HepG2 (cell line): Measurements from ENCODE around the gene CDH13. TPM values are rescaled to one million over a fixed set of nuclear protein-coding genes. Genes with fewer than 3 reads are reported as not detected.

ENCODE experiments used
- ATAC-seq: fragments of 200-7000 bp; cut with Tn5 transposase; 3 replicates; pipeline ENCODE4 v1.9.1; 2020; ENCODE audit warnings: mild to moderate bottlenecking, moderate library complexity
- BruUV-seq: library from RNA; stranded (reverse); fragments of 400-500 nt; replicated peaks from 2 replicates; lab custom pipeline; 2021; lab: Mats Ljungman, UMichigan
- CTCF ChIA-PET: fragments of 300-600 bp; formaldehyde crosslinking; extraction: SDS; loops from one replicate; lab custom pipeline; 2021; ENCODE audit warnings: low total read pairs, inconsistent platforms, low intra/inter-chr PET ratio; lab: Yijun Ruan, JAX
- POLR2A ChIA-PET: fragments of 350-600 bp; sonication (Branson Sonifier 250); formaldehyde crosslinking; loops from one replicate; lab custom pipeline; 2020; ENCODE audit warnings: antibody characterized with exemption, inconsistent platforms; lab: Yijun Ruan, JAX
- DNase-seq: peaks from one replicate; pipeline ENCODE4 v3.0.0-alpha.2; 2015; ENCODE audit warnings: low spot score
- FAIRE-seq: peaks from 3 replicates; lab custom pipeline; 2011; peaks lifted over from hg19 to GRCh38; lab: Jason Lieb, UNC
- H2AFZ ChIP-seq: one replicate; pipeline ENCODE4 v1.6.1; 2011; ENCODE audit warnings: low read length, inconsistent platforms
- H3K27ac ChIP-seq: fragments of 300-600 bp; 3 replicates; pipeline ENCODE4 v1.8.0; 2011; ENCODE audit warnings: mixed run types, mild to moderate bottlenecking, mixed read lengths, low read length, inconsistent platforms; ENCODE audit not compliant: insufficient read depth; ENCODE audit errors: extremely low read length
- H3K27me3 ChIP-seq, 2 experiments: fragments of 200-600 bp in 1 of 2; 2 replicates in 1 of 2; 3 replicates in 1 of 2; pipeline versions ENCODE4 v1.6.0 to v1.8.0; 2011; ENCODE audit warnings: low read length in 2 of 2, mild to moderate bottlenecking in 2 of 2, moderate library complexity in 2 of 2, inconsistent platforms in 1 of 2; ENCODE audit not compliant: insufficient read depth in 2 of 2, control insufficient read depth in 1 of 2
- H3K36me3 ChIP-seq, 2 experiments: fragments of 200-600 bp in 1 of 2; replicated peaks in 1 of 2; 2 replicates in 1 of 2; 3 replicates in 1 of 2; pipeline versions ENCODE4 v1.5.1 to v1.8.0; 2011; ENCODE audit warnings: low read length in 2 of 2, inconsistent platforms in 1 of 2; ENCODE audit not compliant: insufficient read depth in 2 of 2, control insufficient read depth in 1 of 2
- H3K4me1 ChIP-seq: 2 replicates; pipeline ENCODE4 v1.5.1; 2012; ENCODE audit warnings: low read length, inconsistent platforms; ENCODE audit not compliant: insufficient read depth
- H3K4me2 ChIP-seq: 2 replicates; pipeline ENCODE4 v1.6.0; 2011; ENCODE audit warnings: low read depth, low read length, inconsistent platforms
- H3K4me3 ChIP-seq, 3 experiments: fragments of 200-600 bp in 1 of 3; sonication (generic), shearing (Covaris generic) in 1 of 3; replicated peaks in 1 of 3; 2 replicates each; pipeline ENCODE4 v1.5.1; 2011 to 2016; ENCODE audit warnings: low read length in 3 of 3, inconsistent platforms in 2 of 3, low read depth in 2 of 3, mild to moderate bottlenecking in 2 of 3, control low read depth in 1 of 3, mixed read lengths in 1 of 3; ENCODE audit not compliant: insufficient read depth in 1 of 3
- H3K79me2 ChIP-seq: one replicate; pipeline ENCODE4 v1.6.1; 2011; ENCODE audit warnings: low read length, inconsistent platforms; ENCODE audit not compliant: insufficient read depth
- H3K9ac ChIP-seq: 2 replicates; pipeline ENCODE4 v1.6.0; 2011; ENCODE audit warnings: mild to moderate bottlenecking, low read depth, low read length, inconsistent platforms; ENCODE audit not compliant: insufficient read depth
- H3K9me3 ChIP-seq: 2 replicates; pipeline ENCODE4 v1.5.1; 2012; ENCODE audit warnings: mild to moderate bottlenecking, low read length
- H4K20me1 ChIP-seq: 2 replicates; pipeline ENCODE4 v1.6.0; 2011; ENCODE audit warnings: inconsistent platforms, mild to moderate bottlenecking, low read length, moderate library complexity; ENCODE audit not compliant: insufficient read depth
- ETV5 ChIP-seq: IDR thresholded peaks from 2 replicates; pipeline ENCODE4 v1.6.1; 2018; ENCODE audit warnings: missing biosample characterization, missing genetic modification reagents, inconsistent platforms, borderline replicate concordance
- KAT8 ChIP-seq: IDR thresholded peaks from 2 replicates; pipeline ENCODE4 v1.6.1; 2016; ENCODE audit warnings: missing genetic modification reagents, missing compliant biosample characterization
- KDM6A ChIP-seq: IDR thresholded peaks from 2 replicates; pipeline ENCODE4 v1.6.1; 2016; ENCODE audit warnings: low read depth
- MXD4 ChIP-seq: IDR thresholded peaks from 2 replicates; pipeline ENCODE4 v1.6.1; 2016; ENCODE audit warnings: mild to moderate bottlenecking, missing biosample characterization, missing genetic modification reagents
- NFYC ChIP-seq: IDR thresholded peaks from 2 replicates; pipeline ENCODE4 v1.6.1; 2016; ENCODE audit warnings: missing genetic modification reagents, missing compliant biosample characterization
- PCBP1 ChIP-seq: fragments of 200-400 bp; formaldehyde crosslinking; IDR thresholded peaks from 2 replicates; pipeline ENCODE4 v1.6.1; 2017; ENCODE audit warnings: mild to moderate bottlenecking, low read depth, low read length, borderline replicate concordance
- REXO4 ChIP-seq: sonication (generic); formaldehyde crosslinking; IDR thresholded peaks from 2 replicates; pipeline ENCODE4 v1.8.0; 2022; ENCODE audit warnings: missing genetic modification reagents, mild to moderate bottlenecking, borderline replicate concordance
- ZNF234 ChIP-seq: sonication (generic); formaldehyde crosslinking; conservative IDR thresholded peaks from 2 replicates; pipeline ENCODE4 v1.5.1; 2020; ENCODE audit warnings: mild to moderate bottlenecking, missing genetic modification reagents
- ZNF350 ChIP-seq: sonication (generic); formaldehyde crosslinking; IDR thresholded peaks from 2 replicates; pipeline ENCODE4 v1.4.0; 2020; ENCODE audit warnings: mild to moderate bottlenecking, low read depth, missing genetic modification reagents, borderline replicate concordance
- ZNF407 ChIP-seq: sonication (generic); formaldehyde crosslinking; IDR thresholded peaks from one replicate; pipeline ENCODE4 v1.5.1; 2020; ENCODE audit warnings: mild to moderate bottlenecking, missing genetic modification reagents; ENCODE audit errors: not compliant biosample characterization
- ZNF430 ChIP-seq: sonication (generic); formaldehyde crosslinking; IDR thresholded peaks from 2 replicates; pipeline ENCODE4 v1.9.0; 2021; ENCODE audit warnings: mild to moderate bottlenecking, missing genetic modification reagents
- ZNF891 ChIP-seq: sonication (generic); formaldehyde crosslinking; IDR thresholded peaks from 2 replicates; pipeline ENCODE4 v1.5.0; 2020; ENCODE audit warnings: mild to moderate bottlenecking, missing genetic modification reagents
- in situ Hi-C: cut with HindIII; loops from 2 replicates; pipeline ENCODE4 v1.10.0; 2017; ENCODE audit warnings: low pct_unique_long_range_greater_than_20kb; ENCODE audit not compliant: extremely low pct_ligation_motif_present
- intact Hi-C: fragments of 100-400 bp; cut with micrococcal nuclease; formaldehyde crosslinking; loops from one replicate; pipeline ENCODE4 v1.10.0; 2022; ENCODE audit not compliant: unreplicated experiment
- polyA plus RNA-seq, 8 experiments: library from polyadenylated mRNA; depleted of rRNA in 3 of 8; stranded (reverse) in 7 of 8; unstranded in 1 of 8; fragments of >200 nt; fragmentation: Illumina TruSeq in 4 of 8; extraction: Trizol in 4 of 8; gene quantifications; 2 replicates each; pipeline versions ENCODE4 v1.2.1 to v1.2.3, GENCODE V29; 2011 to 2016; ENCODE audit warnings: low read depth in 4 of 8, missing spikeins in 1 of 8, mixed read lengths in 1 of 8; ENCODE audit not compliant: insufficient read depth in 1 of 8
- total RNA-seq, 5 experiments: library from RNA; depleted of rRNA; stranded (reverse); fragments of >200 nt; fragmentation: Illumina TruSeq; extraction: Trizol; gene quantifications; 2 replicates each; pipeline ENCODE4 v1.2.3, GENCODE V29; 2016; ENCODE audit warnings: low read depth in 1 of 5
- TF ChIP-seq, protein P1 (sequence below): sonication (generic); formaldehyde crosslinking; IDR thresholded peaks from 2 replicates; pipeline ENCODE4 v1.4.0; 2020; ENCODE audit warnings: missing genetic modification reagents
- TF ChIP-seq, protein P2 (sequence below): IDR thresholded peaks from 2 replicates; pipeline ENCODE4 v1.6.1; 2016; ENCODE audit warnings: mild to moderate bottlenecking

CDH13 gene
- total and polyA plus RNA-seq, 2 of the 13 experiments (the other 11 are each of a cell fraction or from before 2014, with no cell fraction given): not detected

DNA sequence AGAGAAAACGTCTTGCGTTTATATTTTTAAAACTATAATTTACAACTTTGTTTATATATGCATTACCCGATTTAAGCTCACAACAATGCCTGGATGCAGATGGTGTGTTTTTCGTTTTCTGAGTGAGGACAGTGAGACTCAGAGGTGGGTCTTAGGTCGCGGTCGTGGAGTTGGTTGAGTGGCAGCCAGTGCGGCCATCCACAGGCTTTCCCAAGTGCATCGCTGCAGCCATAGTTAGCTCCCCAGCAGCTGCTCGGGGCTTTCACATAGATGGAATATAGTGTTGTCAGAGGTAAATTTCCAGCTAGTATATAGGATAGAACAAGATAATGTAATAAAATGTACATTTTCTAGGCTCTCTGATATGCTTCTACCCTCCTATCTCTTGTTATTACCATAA is 417.8 kb downstream of the CDH13 start (continued):
- TF ChIP-seq KAT8 (CRISPR knock-in tag) (no peak), ZNF430 (CRISPR knock-in tag) (no peak), PCBP1 (no peak), ZNF234 (CRISPR knock-in tag) (no peak), REXO4 (CRISPR knock-in tag) (no peak), ZNF350 (CRISPR knock-in tag) (no peak)

DNA sequence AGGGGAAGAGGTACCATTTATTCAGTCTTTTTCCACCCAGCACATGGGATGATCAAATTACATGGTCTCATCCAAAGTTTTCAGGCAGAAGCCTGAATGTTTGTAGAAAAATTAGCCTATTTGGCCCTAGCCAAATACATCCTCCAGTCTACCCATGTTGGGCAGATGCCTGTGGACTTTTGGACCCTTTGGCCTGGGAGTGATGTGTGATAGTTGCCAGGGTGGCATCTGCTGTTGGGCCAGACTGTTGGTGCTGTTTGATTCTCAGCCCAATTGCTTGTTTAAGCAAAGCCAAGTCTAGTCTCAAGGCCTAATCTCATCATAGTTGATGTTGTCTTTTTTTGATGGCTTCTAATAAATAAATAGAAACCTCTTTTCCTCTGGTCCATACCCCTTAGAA is 419.0 kb downstream of the CDH13 start:
- no TSS peak for BruUV-seq
- no peak overlapping the region for H2AFZ ChIP-seq
- FAIRE-seq (no peak), ATAC-seq (no peak), DNase-seq (no peak)
- H3K36me3 ChIP-seq: no peaks in the 10 kb centered on the region
- H3K9ac ChIP-seq: no peak overlapping the region
- H3K4me2 ChIP-seq: no peak overlapping the region
- H3K4me3 ChIP-seq: no peak overlapping the region
- ChIA-PET POLR2A (no interaction called here), CTCF (no interaction called here)
- intact Hi-C loops (no loop called here), in situ Hi-C loops (no loop called here)
- H3K4me1 ChIP-seq: no peaks in the 10 kb centered on the region
- peaks cover 41% of the 10 kb centered on the region for H3K9me3 ChIP-seq
- no peak overlapping the region for H3K27ac ChIP-seq
- H3K79me2 ChIP-seq: no peaks in the 10 kb centered on the region
- H4K20me1 ChIP-seq: no peaks in the 10 kb centered on the region
- H3K27me3 ChIP-seq: no peaks in the 10 kb centered on the region
- TF ChIP-seq ETV5 (CRISPR knock-in tag) (no peak), MXD4 (CRISPR knock-in tag) (no peak), NFYC (CRISPR knock-in tag) (no peak), KDM6A (CRISPR knock-in tag) (no peak), ZNF407 (no peak), ZNF891 (CRISPR knock-in tag) (no peak)
- TF ChIP-seq, protein P1, sequence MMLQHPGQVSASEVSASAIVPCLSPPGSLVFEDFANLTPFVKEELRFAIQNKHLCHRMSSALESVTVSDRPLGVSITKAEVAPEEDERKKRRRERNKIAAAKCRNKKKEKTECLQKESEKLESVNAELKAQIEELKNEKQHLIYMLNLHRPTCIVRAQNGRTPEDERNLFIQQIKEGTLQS: no peak
- TF ChIP-seq, protein P2, sequence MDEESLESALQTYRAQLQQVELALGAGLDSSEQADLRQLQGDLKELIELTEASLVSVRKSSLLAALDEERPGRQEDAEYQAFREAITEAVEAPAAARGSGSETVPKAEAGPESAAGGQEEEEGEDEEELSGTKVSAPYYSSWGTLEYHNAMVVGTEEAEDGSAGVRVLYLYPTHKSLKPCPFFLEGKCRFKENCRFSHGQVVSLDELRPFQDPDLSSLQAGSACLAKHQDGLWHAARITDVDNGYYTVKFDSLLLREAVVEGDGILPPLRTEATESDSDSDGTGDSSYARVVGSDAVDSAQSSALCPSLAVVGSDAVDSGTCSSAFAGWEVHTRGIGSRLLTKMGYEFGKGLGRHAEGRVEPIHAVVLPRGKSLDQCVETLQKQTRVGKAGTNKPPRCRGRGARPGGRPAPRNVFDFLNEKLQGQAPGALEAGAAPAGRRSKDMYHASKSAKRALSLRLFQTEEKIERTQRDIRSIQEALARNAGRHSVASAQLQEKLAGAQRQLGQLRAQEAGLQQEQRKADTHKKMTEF (CRISPR knock-in tag): no peak
